ENCODE measurements around the gene BABAM1.

Gene BABAM1

GRCh38 chr19:17323300-17323963 is 56.2 kb downstream of the BABAM1 start:
- no peak for DNase-seq (ENCODE audit: low read depth)

DNA sequence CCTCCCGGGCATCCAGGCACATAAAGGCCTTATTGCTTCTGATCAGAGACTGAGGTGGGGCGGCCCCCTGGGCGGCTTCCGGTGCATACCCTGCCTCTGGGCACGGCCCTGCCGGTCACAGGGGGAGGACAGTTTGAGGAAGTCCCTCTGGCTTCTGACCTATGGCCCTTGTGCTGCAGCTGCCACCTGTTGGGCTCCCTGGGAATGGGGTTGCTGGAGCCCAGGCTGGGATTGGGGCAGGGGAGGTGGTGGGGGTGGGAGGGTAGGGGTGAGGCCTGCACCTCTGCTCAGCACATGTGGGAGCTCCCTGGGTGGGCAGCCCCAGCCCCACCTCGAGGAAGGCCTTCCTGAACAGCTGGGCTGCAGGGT is 56.7 kb downstream of the BABAM1 start:
- DNase-seq (ENCODE audit: low read depth) = no peak

DNA sequence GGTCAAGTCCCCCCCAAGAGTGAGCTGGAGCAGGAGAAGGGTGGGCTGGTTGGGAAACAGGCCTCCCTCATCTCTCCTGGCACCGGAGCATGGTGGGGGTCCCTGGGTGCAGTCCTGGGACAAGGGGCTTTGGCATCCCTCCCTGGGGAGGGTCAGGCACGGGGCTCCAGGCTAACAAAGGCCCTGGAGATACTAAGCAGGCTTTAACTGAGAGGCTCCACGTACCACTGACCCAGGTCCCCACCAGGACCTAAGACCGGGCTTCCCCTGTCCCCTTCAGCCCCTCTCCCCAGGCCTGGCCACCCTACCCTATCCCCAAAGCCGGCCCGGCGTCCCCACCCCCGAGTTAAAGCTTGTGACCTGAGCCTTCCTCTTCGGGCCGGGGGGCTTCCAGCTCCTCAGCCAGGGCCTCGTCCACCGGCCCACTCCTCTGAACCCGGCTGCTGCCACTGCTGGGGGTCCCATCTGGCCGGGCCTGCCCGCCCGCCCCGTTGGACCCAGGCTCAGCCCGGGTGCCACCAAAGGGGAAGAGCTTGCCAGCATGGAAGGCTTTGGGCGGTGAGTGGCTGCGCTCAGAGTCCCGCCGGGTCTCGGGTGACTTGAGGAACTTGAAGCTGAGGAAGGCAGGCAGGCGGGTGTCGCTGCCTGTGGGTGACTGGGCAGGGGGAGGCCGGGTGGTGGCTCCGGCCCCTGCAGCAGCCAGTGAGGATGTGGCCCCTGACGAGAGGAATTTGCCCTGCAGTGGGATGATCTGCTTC is 57.3 kb downstream of the BABAM1 start:
- DNase-seq (ENCODE audit: low read depth) = no peak

DNA sequence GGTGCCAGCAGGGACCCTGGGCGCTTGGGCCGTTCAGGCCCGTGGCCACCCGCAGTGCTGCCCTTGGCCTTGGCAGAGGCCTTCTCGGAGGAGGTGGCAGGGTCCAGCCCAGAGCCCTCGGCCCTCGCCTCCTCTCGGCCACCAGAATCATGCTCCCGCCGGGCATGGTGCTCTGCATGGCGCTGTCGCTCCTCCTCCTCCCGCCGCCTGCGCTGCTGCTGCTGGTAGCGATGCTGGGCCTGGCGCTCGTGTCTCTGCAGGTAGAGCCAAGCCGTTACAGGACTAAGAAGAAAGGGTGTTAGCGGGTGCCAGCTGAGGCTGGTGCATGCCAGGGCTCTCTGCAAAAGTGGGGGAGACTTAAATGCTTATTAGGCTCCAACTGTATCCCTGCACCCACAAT is 57.9 kb downstream of the BABAM1 start:
- DNase-seq (ENCODE audit: low read depth) = no peak

DNA sequence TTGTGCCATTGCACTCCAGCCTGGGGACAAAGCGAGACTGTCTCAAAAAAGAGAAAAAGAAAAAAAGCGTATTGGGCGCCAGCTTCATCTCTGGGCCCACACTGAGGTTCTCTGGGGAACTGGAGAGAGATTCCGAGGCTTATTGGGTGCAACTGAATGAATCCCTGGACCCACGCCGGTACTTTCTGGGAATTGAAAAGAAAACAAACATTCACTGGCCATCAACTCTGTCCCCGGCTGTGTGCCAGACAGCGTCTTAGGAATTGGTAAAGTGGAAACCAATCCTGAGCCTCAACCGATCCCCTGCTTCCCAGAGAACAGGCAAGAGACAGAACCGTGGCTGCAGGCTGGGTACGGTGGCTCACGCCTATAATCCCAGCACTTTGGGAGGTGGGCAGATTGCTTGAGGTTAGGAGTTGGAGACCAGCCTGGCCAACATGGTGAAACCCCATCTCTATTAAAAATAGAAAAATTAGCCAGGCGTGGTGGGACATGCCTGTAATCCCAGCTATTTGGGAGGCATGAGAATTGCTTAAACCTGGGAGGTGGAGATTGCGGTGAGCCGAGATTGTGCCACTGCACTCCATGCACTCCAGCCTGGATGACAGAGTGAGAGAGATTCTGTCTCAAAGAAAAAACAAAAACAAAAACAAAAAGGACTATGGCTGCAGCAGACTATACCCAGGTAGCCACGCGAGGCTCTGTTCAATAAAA is 58.8 kb downstream of the BABAM1 start:
- DNase-seq (ENCODE audit: low read depth) = no peak

GRCh38 chr19:17326595-17326966 is 59.3 kb downstream of the BABAM1 start:
- DNase-seq (ENCODE audit: low read depth) = no peak

GRCh38 chr19:17327068-17327653 is 59.9 kb downstream of the BABAM1 start:
- DNase-seq (ENCODE audit: low read depth) = no peak

- no peak for DNase-seq (ENCODE audit: low read depth)
Measured at GRCh38 chr19:17327654-17328516, 60.6 kb downstream of the BABAM1 start.

Measured in GM04504 (cell line).